Fibroblast of skin of back (primary cell): ENCODE data around the gene SLC9A8.
"Not testable (repeated sequence)": the region's sequence is repeated elsewhere in the genome, so short reads cannot be mapped to it uniquely, and the experiment has no call there.

ENCODE experiments used
- DNase-seq: peaks from one replicate; pipeline ENCODE4 v3.0.0-alpha.2; 2013

Gene SLC9A8

DNA sequence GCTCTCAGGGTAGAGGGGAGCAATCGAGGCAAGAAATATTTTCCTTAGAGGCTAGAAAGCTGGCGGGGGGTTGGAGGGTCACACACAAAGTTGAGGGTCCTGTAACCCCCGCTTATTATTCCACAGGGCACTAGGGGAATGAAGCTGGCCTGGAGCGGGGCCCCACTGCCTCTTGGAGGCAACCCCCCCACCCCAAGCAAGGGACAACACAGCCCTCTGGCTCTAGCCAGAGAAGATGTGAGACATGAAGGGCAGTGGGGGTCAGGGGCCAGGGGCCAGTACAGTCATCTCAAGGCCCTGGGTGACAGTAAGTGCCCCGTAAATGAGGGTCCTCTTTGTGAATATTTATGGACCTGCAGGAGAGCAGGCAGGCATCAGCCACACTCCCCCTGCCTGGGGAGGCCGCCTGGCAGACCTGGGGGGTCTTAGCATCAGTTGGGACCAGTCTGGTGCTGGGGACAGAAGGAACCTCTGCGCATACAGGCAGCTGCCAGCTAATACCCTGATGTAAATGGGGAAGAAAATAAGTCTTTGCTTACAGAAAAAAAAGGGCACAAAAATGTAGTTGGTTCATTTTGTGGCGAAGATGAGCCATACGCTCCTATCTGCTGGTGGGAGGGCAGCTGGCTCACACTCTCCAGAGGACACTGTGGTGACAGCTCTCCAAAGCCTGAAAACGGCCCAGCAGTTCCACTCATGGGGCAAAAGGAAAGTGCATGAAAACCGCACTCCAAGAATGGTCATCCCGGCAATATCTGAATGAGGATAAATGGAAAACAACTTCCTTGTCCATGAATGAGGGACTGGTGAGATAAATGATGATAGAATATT lies 80.8 kb downstream of the SLC9A8 start:
- DNase-seq = peak; percentile 20

DNA sequence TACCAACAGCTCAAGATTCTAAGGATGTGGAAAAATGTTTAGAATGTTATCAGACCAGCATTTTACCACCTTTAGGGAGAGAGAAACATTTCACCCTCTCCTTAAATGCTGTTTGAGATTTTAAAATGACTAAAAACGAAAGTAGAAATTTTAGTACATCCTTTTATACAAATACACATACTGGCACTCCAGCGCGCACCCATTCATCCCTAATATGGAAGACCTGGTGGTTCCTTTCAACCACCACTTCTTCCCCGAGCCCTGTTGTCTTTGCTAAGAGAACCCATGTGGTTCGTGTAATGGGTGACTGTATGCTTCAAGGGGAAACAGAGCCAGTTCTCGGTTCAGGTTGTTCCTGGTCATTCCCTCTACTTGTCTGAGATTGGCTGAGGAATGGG lies 81.4 kb downstream of the SLC9A8 start:
- no peak for DNase-seq

DNA sequence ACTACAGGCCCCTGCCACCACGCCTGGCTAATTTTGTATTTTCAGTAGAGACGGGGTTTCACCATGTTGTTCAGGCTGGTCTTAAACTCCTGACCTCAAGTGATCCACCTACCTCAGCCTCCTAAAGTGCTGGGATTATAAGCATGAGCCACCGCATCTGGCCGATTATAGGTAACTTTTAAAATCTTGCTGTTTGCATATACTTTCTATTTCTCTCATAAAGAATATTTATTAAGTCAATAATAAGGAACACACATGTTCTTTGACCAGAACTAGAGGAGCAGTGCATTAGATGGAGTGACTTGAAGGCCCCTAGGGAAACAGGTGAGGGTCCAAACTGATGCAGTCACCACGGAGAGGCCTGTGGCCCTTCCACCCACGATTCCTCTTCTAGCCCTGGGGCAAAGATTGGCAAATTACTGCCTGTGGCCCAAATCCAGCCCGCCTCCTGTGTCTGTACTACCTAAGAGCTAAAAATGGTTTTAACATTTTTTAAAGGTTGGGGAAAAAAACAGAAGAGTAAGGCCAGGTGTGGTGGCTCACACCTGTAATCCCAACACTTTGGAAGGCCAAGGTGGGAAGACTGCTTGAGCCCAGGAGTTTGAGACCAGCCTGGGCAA lies 83.0 kb downstream of the SLC9A8 start:
- DNase-seq = not testable (repeated sequence)

DNA sequence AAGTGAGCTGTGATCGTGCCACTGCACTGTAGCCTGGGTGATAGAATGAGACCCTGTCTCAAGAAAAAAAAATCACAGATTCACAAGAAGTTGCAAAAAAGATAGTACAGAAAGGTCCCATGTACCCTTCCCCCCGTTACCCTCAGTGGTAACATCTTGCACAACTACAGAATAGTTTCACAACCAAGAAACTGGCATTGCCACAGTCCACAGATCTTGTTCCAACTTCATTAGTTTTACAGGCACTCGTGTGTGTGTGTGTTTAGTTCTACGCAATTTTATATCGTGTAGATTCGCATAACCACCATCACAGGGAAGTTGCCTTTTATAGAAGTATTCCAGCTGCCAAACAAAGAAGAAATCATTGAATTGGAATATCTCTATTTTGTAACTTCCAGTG lies 83.6 kb downstream of the SLC9A8 start:
- no peak for DNase-seq

DNA sequence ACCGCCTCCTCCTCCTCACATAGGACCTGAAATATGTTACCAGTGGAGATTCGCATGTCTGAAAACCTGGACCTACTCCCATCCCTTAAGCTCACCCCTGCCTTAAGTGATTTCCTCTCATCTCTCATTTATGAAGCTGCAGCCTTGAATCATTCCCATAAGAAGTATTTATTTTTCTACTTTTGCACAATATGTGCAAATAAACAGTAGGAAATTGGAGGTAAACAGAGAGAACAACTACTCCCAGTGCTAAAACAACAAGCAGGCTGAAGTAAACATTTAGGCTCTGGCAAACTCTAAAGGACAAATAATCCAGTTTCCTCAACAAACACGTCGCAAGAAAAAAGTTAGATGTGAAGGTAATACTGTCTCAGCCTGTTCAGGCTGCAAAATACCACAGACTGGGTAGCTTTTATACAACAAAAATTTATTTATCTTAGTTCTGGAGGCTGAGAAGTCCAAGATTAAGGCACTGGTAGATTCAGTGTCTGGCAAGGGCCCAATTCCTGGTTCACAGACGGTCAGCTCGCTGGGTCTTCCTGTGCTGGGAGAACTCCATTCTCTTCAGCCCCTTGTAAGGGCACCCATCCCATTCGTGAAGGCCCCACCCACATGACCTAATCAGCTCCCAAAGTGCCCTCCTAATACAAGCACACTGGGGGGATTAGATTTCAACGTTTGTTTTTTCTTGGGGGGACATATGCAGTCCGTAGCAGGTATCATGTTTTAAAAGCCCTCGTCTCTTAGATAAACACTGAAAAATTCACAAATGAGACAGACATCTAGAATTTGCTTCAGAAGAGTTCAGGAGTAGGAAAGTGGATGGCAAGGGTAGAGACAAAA lies 87.1 kb downstream of the SLC9A8 start:
- no peak for DNase-seq

DNA sequence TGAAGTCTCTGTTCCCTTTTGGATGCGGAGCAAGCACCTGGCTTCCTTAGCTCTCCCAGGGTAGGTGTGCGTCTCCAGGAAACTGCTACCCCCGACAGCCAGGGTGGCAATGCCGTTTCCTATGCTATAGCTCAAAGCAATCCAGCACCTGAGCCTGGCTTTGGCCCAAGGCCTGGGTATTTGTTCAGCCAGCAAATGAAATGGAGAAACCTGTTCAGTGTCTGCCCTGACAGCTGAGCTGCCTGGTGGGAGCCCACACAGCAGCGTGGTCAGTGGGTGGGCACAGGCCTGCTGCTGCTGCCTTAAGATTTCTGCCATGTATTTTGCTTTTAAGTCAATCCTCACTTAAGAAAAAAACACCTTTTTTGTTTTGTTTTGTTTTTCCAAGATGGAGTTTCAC lies 89.0 kb downstream of the SLC9A8 start:
- DNase-seq = no peak

DNA sequence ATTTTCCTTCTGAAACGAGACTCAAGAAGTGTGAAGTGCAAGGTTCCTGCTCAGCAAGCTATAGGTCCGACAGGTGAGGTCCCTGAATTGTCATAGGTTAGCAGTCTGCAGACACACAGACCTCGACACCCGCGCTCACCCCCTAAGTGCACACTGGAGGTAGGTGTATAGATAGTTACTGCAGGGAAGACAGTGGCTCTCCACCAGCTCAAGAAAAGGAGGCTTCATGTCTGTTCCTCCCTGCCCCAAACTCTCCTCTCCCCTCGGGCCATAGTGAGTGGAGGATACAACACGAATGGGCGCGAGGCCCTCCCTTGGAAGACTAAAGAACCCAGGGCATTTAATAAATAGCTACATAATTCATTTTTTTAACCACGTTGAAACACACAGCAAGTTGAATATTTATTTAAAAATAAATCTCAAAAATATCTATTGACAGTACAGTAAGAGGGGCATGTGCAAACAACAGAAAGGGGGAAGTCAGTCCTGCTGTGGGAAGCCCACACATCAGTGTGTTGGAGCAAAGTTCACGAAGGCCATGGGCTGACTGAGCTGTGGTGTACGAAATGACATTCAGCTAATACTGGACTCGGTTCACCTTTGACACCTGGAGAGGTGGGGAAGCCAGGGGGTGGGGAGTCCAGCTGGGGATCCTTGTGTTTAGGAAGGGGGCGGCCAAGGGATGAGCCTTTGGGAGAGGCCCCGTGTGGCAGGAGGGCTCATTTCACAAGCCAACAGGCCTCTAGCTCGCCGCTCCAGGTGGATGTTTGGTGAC lies 92.0 kb downstream of the SLC9A8 start:
- no peak for DNase-seq

DNA sequence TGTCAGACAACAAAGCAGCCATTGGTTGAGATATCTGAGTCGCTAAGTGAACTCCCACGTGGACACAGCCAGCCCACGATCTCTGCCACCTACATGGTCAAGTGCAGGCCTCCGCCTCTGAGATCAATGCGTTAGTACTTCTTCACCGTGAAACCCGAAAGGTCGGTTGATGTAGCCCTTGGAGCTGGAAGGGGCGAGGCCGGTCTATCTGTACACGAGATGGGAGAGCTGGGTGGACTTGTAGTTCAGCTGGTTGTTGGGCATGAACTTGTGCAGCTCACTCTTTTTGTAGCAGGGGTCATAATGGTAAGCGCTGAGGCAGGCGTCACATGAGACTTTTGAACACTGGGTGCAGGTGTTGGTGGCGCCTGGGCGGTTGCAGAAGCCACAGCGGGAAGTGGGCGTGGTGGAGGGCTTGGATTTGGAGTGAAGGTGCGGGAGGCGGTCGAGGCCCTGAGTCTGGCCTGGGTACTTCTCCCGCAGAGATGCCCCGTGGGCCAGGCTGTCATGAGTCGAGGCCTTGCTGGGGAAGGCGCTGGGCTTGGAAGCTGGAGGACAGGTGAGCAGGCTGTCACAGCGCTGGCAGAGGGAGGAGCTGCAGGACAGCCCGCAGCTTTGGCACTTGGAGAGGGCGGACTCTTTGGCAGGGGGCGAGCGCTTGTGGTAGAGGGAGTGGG lies 92.9 kb downstream of the SLC9A8 start:
- no peak for DNase-seq

DNA sequence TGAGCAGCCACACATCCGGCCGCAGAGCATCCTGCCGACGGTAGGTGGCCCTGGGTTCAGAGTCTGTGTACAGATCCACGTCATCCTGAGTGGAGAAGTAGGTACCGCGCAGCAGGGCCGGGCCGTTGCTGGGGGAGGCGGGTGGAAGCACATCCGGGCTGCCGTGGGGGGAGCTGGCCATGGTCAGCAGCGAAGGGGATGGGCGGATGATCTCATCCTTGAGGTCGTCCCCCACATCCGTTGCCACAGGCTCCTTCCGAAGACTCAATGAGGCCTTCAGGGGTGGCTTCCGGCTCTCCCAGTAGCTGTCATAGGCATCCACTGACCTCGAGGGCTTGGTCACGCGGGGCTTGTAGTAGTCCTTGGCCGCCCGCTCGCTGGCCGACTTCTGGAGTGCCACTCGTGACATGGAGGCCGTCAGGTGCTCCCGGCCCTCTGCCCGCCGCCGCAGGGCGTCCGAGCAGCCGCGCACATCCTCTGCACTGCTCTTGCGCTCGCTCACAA lies 93.5 kb downstream of the SLC9A8 start:
- DNase-seq = no peak

DNA sequence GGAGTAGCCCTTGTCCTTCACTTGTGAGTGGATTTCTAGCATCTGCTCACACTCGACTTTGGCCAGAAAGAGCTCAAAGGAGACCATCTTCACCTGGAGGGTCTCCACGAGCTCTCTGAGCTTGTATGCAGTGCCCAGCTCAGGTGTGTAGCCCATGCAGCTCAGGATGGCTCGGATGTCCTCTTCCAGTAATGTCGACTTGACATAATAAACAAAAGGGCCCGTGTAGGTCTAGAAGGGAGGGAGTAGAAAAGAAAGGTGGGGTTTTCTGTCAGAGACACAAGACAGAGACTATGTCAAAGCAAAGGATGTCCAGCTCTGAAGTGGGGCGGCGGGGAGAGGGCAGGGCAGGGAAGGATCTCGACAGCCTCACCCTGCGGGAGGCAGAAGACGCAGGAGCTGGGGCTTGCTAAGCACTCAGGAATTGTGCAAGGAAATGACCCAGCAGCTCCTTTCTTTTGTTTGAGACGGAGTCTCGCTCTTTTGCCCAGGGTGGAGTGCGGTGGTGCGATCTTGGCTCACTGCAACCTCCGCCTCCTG lies 94.1 kb downstream of the SLC9A8 start:
- no peak for DNase-seq

DNA sequence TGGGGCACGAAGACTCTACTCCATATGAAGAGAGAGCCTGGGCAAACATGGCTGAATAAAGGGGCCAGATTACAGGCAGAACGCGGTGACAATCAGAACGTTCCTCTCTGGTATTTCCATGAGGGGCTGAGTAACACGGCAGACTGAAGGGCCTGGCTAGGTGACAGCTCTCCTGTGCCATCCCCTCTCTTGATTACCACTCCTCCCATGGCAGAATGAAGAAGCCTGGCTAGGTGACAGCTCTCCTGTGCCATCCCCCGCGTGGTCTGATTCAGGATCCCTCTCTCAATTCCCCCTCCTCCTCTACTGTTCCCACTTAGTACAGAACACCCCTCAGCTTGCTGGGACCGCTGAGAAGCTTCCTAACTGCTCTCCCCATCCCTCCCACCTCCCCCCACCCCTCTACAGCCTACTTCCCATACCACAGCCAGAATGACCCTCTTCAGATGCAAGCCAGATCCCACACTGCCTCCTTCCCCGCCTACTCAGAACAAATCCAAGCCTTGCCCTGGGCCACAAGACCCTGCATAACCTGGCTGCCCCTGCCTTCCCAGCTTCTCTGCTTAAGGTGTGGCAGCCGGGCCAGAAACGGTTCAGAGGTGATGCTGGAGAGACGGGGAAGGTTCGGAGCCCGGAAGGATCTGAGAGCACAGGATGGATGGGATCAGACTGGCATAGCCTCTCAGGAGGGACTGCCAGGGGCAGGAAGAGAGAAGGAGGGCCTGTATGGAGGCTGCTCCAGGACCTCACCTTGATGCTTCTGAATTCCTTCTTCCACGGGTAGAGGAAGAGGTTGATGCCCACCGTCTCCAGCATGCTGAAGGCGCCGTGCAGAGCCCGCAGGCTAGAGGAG lies 95.0 kb downstream of the SLC9A8 start:
- DNase-seq = no peak

DNA sequence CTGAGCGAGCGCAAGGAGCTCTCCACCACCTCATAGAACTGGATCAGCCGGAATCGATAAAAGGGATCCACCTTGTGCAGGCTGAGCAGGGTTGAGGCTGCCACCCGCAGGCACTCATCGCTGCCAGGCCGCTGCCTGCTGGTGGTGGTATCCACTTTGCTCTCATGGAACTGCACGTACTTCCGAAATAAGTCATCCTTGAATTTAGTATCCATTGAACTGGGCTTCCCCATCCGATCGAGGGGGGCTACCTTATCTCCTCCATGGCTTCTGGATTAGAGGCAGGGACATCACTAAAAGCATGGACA lies 95.6 kb downstream of the SLC9A8 start:
- DNase-seq = no peak

DNA sequence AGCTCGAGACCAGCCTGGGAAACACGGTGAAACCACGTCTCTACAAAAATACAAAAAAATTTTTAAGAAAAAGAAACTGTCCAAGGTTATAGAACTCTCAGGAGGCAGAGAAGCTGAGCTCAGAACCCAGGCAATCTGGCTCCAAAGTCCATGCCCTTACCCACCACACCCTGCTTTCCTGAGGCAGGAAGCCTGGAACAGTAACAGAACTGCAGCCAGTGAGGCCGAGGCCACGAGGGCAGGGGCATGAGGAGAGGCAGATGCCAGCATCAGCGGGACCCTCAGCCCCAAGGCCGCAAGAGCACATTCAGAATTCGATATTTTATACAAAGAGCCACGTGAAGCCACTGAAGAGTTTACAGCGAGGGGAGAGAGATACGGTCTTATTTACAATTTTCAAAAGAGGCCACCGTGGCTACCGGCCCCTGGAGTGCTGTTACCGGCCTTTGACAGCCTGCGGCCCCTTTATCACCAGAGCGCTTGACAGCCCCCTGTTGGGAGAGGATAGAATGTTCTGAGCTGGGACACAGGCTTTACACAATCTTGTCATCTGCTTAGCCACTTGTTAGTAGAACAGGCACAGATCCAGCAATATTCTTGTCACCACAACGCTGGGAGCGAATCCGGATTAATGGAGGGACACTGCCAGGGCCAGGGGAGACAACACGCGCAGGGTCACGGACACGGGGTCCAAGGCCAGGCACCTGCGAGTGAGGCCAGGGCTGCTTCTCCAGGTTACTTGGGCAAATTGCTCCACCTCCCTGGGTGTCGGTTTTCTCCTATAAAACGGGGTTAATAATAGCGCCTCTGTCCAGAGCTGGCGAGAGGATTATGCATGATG lies 97.1 kb downstream of the SLC9A8 start:
- no peak for DNase-seq

DNA sequence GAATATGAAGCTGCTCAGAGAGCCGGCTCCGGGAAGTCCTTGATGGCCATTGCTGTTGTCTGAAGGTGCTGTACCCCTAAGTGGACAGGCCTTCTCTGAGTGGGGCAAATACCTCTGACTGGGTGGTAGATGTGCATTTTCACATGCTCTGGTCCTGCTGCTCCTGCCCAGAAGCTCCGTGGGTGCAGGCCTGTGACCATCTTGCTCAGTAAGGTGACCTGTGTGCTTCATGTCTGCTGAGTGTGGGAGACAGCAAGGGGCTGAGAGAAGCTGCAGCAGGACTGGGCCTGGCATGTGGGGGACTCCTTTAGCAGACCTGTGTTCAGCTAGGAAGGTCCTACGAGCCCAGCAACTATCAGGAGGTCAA lies 97.7 kb downstream of the SLC9A8 start:
- DNase-seq = no peak

DNA sequence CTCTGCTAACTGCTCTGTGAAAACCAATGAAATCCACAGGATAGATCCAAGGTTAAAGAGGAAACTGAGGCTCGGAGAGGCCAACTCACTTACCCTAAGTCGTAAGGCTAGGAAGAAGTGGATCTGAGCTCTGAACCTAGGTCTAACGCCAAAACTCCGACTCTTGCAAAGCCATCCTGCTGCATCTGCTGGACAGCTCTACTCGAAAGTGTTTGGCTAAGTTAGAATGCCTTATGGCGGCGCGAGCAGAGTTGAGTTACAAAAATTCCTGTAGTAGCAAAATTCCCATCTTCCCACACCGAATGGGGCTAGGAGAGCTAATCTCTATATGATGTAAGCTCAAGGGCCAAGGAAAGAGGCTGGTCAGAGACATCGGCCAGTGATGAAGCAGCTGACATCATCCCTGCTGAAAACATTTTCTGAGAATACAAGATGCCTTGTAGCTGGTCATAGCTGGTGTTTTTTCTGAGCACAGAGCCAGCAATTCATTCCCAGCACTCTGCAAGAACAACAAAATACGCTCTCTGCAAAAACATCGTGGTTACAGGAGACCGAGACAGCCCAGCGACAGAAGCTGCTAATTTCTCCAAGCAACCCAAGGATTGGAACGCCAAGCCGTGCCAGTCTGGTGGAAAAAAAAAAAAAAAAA lies 100.9 kb downstream of the SLC9A8 start:
- peak; percentile 27 for DNase-seq

DNA sequence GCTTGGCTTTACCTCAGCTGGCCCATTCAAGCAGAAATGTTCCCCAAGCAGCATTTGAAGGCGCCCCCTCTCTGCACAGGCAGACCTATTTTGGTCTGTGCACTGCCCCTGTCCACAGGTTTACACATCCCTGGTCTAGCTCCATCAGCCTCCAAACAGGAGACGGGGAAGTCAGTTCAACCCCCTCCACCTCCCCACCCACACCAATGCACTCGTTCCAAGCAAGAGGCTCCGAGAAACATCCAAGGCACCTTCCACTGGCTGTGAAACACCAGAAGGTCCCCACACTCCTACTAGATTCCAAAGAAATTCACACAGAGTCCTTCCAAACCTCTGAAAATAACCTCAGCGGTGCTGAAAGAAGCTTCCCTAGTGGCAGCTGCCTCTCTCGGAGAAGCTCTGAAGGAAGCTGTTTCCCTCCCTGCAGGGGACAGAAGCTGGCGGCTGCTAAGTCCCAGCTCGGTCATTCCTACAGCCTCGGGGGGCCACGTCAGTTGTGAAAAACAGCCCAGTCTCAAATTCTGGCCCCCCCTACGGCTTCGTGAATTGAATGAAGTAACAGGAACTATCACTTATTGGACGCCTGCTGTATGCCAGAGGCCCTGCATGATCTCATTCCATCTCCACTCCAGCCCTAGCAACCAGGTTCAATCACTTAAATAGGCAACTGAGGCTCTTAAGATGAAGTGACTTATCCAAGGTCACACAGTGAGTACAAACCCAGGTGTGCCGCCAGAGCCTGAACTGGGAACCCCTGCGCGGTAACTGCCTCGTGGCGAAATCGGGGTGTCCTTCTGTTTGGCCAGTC lies 101.9 kb downstream of the SLC9A8 start:
- peak; percentile 25 for DNase-seq

DNA sequence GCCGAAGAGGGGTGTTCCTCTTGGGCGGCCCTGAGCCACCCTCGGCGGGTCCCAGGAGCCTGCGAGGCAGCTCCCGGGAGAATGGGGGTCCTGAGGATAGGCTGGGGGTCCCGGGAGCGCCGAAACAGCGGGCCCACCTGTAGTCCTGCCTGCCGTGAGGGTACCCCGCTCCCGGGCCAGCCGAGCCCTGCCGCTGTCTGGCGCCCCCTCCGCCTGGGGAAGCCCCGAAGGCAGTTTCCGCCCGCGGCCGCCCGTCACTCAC lies 102.4 kb downstream of the SLC9A8 start:
- DNase-seq = no peak

DNA sequence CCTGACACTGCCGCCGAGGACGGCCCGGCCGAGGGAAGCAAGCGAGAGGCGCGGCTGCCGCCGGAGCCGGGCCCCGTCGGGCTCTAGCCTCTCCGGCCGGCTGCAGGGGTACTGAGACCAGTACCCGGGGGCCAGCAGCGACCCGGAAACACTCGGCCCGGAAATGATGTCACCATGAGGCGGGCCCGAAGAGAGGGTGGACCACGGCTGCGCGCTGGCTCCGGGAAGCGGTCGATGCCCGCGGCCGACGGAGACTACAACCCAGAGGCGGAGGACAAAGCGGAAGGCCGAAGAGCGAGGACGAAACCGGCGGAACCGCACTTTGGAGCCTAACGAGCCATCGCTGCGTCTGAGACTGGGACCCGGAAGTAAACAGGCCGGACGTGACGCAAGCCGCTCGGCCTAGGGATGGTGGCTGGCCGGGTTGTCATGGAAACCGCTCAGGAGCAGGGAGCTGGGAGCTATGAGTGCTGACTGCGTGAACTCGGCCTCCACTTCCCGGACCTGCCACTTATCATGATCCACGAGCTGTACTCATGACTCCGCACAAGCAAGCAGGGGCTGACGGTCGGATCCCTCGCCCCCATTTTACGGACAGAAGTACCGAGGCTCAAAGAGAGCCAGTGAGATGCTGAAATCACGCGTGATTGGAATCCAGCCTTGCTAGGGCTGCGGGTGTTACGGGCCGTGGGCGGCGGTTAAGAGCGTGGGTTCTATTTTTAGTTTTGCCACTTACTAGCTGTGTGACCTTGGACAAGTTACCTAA lies 102.9 kb downstream of the SLC9A8 start, which contains the start of gene SPATA2:
TSS of gene SPATA2 (minus strand) at position 150 of the 766 bp plus-strand sequence. CDS start 7,039 bp downstream, outside the sequence.
- DNase-seq = peak; percentile 95
